H4 (cell line): ENCODE data around the gene TMEM33. TPM values are rescaled to one million over a fixed set of nuclear protein-coding genes. Genes with fewer than 3 reads are reported as not detected.

ENCODE experiments used
- DNase-seq: peaks from one replicate; pipeline ENCODE4 v3.0.0-alpha.2; 2015; ENCODE audit warnings: low spot score
- total RNA-seq: library from RNA; depleted of rRNA; stranded (reverse); fragments of >200 nt; shearing (Covaris generic); gene quantifications from 2 replicates; pipeline ENCODE4 v1.2.3, GENCODE V29; 2014; rRNA removed

TMEM33 gene
- total RNA-seq, 1 experiment from 2014 or later, result 101 TPM

- DNase-seq, result no peak
Measured at GRCh38 chr4:41994461-41994985, 59.3 kb downstream of the TMEM33 start.

DNA sequence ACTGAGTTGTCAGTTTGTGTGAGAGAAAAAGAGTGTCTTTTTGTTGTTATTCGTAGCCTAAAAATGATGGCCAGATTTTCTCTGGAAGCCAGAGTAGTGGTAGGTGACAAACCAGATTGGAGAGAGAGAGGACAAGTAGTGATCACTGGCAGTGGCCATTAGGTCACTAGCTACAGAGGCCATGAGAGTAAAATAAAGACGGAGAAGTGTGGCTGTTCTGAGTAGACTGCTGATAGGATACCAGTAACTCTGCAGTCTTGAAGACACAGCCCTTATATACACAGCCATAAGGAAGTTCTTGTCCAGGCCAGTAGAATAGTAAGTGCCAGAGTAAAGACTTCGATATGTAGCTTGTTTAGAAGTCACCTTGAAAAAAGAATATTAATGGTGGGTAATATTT, 62.8 kb downstream of the TMEM33 start:
- DNase-seq, result no peak

- no peak for DNase-seq
Measured at GRCh38 chr4:41999321-41999720, 64.1 kb downstream of the TMEM33 start.

DNA sequence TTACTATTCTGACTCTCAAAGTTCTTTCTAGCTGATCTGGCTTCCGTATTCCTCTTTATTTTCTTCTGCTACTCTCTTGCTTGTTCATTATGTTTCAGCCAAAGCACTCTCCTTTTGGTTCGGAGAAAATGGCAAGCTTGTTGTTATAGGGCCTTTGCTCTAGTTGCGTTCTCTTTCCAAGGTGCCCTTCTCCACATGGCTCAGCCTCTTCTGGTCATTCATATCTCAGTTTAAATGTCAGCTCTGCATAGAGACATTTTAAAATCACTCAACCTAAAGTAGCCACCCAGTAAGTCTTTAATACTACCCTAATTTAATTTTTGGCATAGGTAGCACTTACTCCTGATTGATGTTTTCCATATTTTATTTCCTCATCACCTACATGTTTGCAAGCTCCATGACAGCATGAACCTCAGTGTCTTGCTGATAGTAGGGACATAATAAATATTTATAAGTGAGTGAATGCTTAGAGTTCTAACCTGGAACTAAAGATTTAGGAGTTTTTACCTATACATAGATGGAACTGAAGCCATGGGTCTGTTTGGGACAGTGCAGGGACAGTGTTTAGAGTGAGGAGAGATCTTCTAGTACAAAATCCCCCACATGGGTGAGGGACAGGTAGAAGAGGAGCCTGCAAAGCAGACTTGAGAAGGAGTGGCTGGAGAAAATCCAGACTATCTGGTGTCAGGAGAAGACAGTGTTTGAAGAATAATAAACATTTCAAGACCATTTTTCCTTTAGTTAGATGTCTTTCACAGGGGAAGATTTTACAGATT, 73.0 kb downstream of the TMEM33 start:
- DNase-seq, result no peak

Other genes with a start within 250 kb of the TMEM33 start
- not detected in 2 replicates for gene PHOX2B, start 186.7 kb upstream of the TMEM33 start, total RNA-seq
- 0.14 TPM in 1 of 2 replicates, not detected in the other for gene DCAF4L1, start 46.3 kb downstream of the TMEM33 start, total RNA-seq
- 75.6 and 75.9 TPM in 2 replicates for gene SLC30A9, start 55.1 kb downstream of the TMEM33 start, total RNA-seq
- gene BEND4, start 217.2 kb downstream of the TMEM33 start, total RNA-seq, result not detected in 2 replicates